ENCODE measurements around the gene GOLGA3. TPM values are rescaled to one million over a fixed set of nuclear protein-coding genes. Genes with fewer than 3 reads are reported as not detected.
"Not testable (repeated sequence)": the region's sequence is repeated elsewhere in the genome, so short reads cannot be mapped to it uniquely, and the experiment has no call there.

GOLGA3 gene
- total RNA-seq, result 92.9 and 109 TPM in 2 replicates
- polyA plus RNA-seq (2012), result 67.0 TPM

GRCh38 chr12:132828706-132829534, at the start of gene GOLGA3:
Gene GOLGA3, minus strand, starts transcription at chr12:132828869. Its CDS starts 6,741 bp downstream, at chr12:132822128.
- DNase-seq (ENCODE audit: low read depth), result peak; percentile 95

- not testable (repeated sequence) for DNase-seq (ENCODE audit: low read depth)
Observed at GRCh38 chr12:132874620-132875019, 46.0 kb upstream of the GOLGA3 start.

GRCh38 chr12:132874175-132874574, 45.5 kb upstream of the GOLGA3 start:
- no peak for DNase-seq (ENCODE audit: low read depth)

GRCh38 chr12:132873724-132874123, 45.1 kb upstream of the GOLGA3 start:
- no peak for DNase-seq (ENCODE audit: low read depth)

- no peak for DNase-seq (ENCODE audit: low read depth)
Observed at GRCh38 chr12:132872975-132873421, 44.3 kb upstream of the GOLGA3 start.

- DNase-seq (ENCODE audit: low read depth), result no peak
Observed at GRCh38 chr12:132872073-132872855, 43.6 kb upstream of the GOLGA3 start.

- no peak for DNase-seq (ENCODE audit: low read depth)
Observed at GRCh38 chr12:132869551-132869950, 40.9 kb upstream of the GOLGA3 start.

- peak; percentile 21 for DNase-seq (ENCODE audit: low read depth)
Observed at GRCh38 chr12:132866251-132866828, 37.7 kb upstream of the GOLGA3 start.

GRCh38 chr12:132861558-132861957, 32.9 kb upstream of the GOLGA3 start:
- DNase-seq (ENCODE audit: low read depth), result no peak

GRCh38 chr12:132858718-132859266, 30.1 kb upstream of the GOLGA3 start:
- no peak for DNase-seq (ENCODE audit: low read depth)

GRCh38 chr12:132857019-132857418, 28.4 kb upstream of the GOLGA3 start:
- not testable (repeated sequence) for DNase-seq (ENCODE audit: low read depth)

- no peak for DNase-seq (ENCODE audit: low read depth)
Observed at GRCh38 chr12:132856581-132856980, 27.9 kb upstream of the GOLGA3 start.

- DNase-seq (ENCODE audit: low read depth), result not testable (repeated sequence)
Observed at GRCh38 chr12:132855211-132855610, 26.5 kb upstream of the GOLGA3 start.

- DNase-seq (ENCODE audit: low read depth), result no peak
Observed at GRCh38 chr12:132853285-132854092, 24.8 kb upstream of the GOLGA3 start.

GRCh38 chr12:132852496-132852895, 23.8 kb upstream of the GOLGA3 start:
- no peak for DNase-seq (ENCODE audit: low read depth)

GRCh38 chr12:132851465-132851864, 22.8 kb upstream of the GOLGA3 start:
- DNase-seq (ENCODE audit: low read depth), result no peak

GRCh38 chr12:132850291-132850690, 21.6 kb upstream of the GOLGA3 start:
- DNase-seq (ENCODE audit: low read depth), result no peak

- no peak for DNase-seq (ENCODE audit: low read depth)
Observed at GRCh38 chr12:132848521-132848920, 19.9 kb upstream of the GOLGA3 start.

GRCh38 chr12:132847363-132848356, 19.0 kb upstream of the GOLGA3 start:
- no peak for DNase-seq (ENCODE audit: low read depth)

Data from myocyte (in vitro differentiated cells).